ENCODE measurements around the gene SVIL. TPM values are rescaled to one million over a fixed set of nuclear protein-coding genes. Genes with fewer than 3 reads are reported as not detected.

SVIL gene
- total and polyA plus RNA-seq, 2 of the 13 experiments (the other 11 are each of a cell fraction or from before 2014, with no cell fraction given) = 3.9 to 12.1 TPM

GRCh38 chr10:29618341-29619171, 16.2 kb downstream of the SVIL start (continued):
- TF ChIP-seq FOXP1 (IDR thresholded peaks at IDR 0.05) = no peak
- TF ChIP-seq FOXP1 (CRISPR knock-in tag; IDR thresholded peaks at IDR 0.05) = peak; percentile 39; the same call in 1 of the 2 replicates
- peak; percentile 83 for TF ChIP-seq SP5 (CRISPR knock-in tag; IDR thresholded peaks at IDR 0.05; ENCODE audit: borderline replicate concordance, low read depth)
- TF ChIP-seq POGZ (CRISPR knock-in tag; IDR thresholded peaks at IDR 0.05) = peak; percentile 44
- TF ChIP-seq RFX5 (IDR thresholded peaks at IDR 0.05; ENCODE audit: low read depth, low read length) = no peak
- no peak for TF ChIP-seq KAT2B (IDR thresholded peaks at IDR 0.05; ENCODE audit: borderline replicate concordance, low read depth, low read length)
- no peak for TF ChIP-seq NFKB2 (CRISPR knock-in tag; IDR thresholded peaks at IDR 0.05; ENCODE audit: borderline replicate concordance)
- TF ChIP-seq ZSCAN25 (CRISPR knock-in tag; IDR thresholded peaks at IDR 0.05) = no peak
- TF ChIP-seq ZNF558 (CRISPR knock-in tag; IDR thresholded peaks at IDR 0.05; ENCODE audit: borderline replicate concordance) = no peak
- no peak for TF ChIP-seq ZNF572 (CRISPR knock-in tag; IDR thresholded peaks at IDR 0.05)
- no peak for TF ChIP-seq FOXP4 (CRISPR knock-in tag; IDR thresholded peaks at IDR 0.05)
- TF ChIP-seq ZMAT5 (CRISPR knock-in tag; IDR thresholded peaks at IDR 0.05; ENCODE audit: borderline replicate concordance, low read depth) = no peak
- peak; percentile 96 for TF ChIP-seq CEBPG (CRISPR knock-in tag; IDR thresholded peaks at IDR 0.05)
- no peak; the same call in 1 of the 2 replicates for TF ChIP-seq TAF1 (CRISPR knock-in tag; IDR thresholded peaks at IDR 0.05)
- no peak for TF ChIP-seq KDM5A (IDR thresholded peaks at IDR 0.05; ENCODE audit: borderline replicate concordance, low read length)
- no peak for TF ChIP-seq ZNF263 (CRISPR knock-in tag; IDR thresholded peaks at IDR 0.05)
- 0 out of 2 replicates have a peak, but pooled peaks have one; percentile 65 for TF ChIP-seq ZNF276 (CRISPR knock-in tag; IDR thresholded peaks at IDR 0.05; ENCODE audit: low read depth)
- no peak for TF ChIP-seq ZNF503 (CRISPR knock-in tag; IDR thresholded peaks at IDR 0.05)
- TF ChIP-seq ZFY (CRISPR knock-in tag; IDR thresholded peaks at IDR 0.05) = 0 out of 2 replicates have a peak, but pooled peaks have one; percentile 32
- TF ChIP-seq ZFP90 (CRISPR knock-in tag; IDR thresholded peaks at IDR 0.05; ENCODE audit: borderline replicate concordance) = 0 out of 2 replicates have a peak, but pooled peaks have one; percentile 25
- TF ChIP-seq PATZ1 (CRISPR knock-in tag; IDR thresholded peaks at IDR 0.05) = 0 out of 2 replicates have a peak, but pooled peaks have one; percentile 25
